Activated CD8-positive, alpha-beta T cell treated with anti-CD3 and anti-CD28 coated beads, Interleukin-2, amount 10 ng/mL, durations not matched to agents 7 days and 5 days (primary cell): ENCODE results near the gene ENOX1. TPM values are rescaled to one million over a fixed set of nuclear protein-coding genes. Genes with fewer than 3 reads are reported as not detected.

Experiments
- ATAC-seq: fragments of 150-1000 bp; cut with Tn5 transposase; one replicate; pipeline ENCODE4 v1.10.0; 2021; ENCODE audit warnings: moderate library complexity
- CTCF ChIA-PET: fragments of 350-600 bp; sonication (Branson Sonifier 250); formaldehyde crosslinking; loops from one replicate; lab custom pipeline; 2021; ENCODE audit warnings: antibody characterized with exemption; lab: Charles Lee
- POLR2A ChIA-PET: fragments of 350-600 bp; sonication (Branson Sonifier 250); formaldehyde crosslinking; loops from one replicate; lab custom pipeline; 2021; ENCODE audit warnings: antibody characterized with exemption; lab: Charles Lee
- DNase-seq: peaks from one replicate; pipeline ENCODE4 v3.0.0-alpha.2; 2020
- H3K27ac Mint-ChIP-seq: one replicate; pipeline ENCODE4 v1.8.0; 2021; ENCODE audit warnings: mild to moderate bottlenecking, mixed read lengths
- H3K27me3 Mint-ChIP-seq: one replicate; pipeline ENCODE4 v1.8.0; 2021; ENCODE audit warnings: low read depth, mixed read lengths
- H3K36me3 Mint-ChIP-seq: one replicate; pipeline ENCODE4 v1.8.0; 2021; ENCODE audit warnings: low read depth, mixed read lengths
- H3K4me1 Mint-ChIP-seq: one replicate; pipeline ENCODE4 v1.8.0; 2021; ENCODE audit warnings: low read depth, mixed read lengths
- H3K4me3 Mint-ChIP-seq: one replicate; pipeline ENCODE4 v1.8.0; 2021; ENCODE audit warnings: mild to moderate bottlenecking, mixed read lengths
- H3K9me3 Mint-ChIP-seq: one replicate; pipeline ENCODE4 v1.8.0; 2022; ENCODE audit warnings: mixed read lengths; ENCODE audit not compliant: insufficient read depth
- total RNA-seq, 2 experiments: library from RNA; stranded (reverse); gene quantifications; one replicate each; pipeline ENCODE4 v1.2.3, GENCODE V29; 2021

The ENOX1 gene
- total RNA-seq, 2 experiments from 2014 or later, result 0.08 TPM; not detected in 1

GRCh38 chr13:43347877-43348276, 438.9 kb downstream of the ENOX1 start:
- ATAC-seq, result no peak
- Mint-ChIP-seq H3K27ac (no peak overlapping the region), H3K4me1 (no peaks in the 10 kb centered on the region), H3K36me3 (no peaks in the 10 kb centered on the region), H3K4me3 (no peak overlapping the region), H3K9me3 (no peaks in the 10 kb centered on the region), H3K27me3 (peaks cover 22% of the 10 kb centered on the region)
- DNase-seq, result no peak
- CTCF ChIA-PET, result no interaction called here
- POLR2A ChIA-PET, result no interaction called here

GRCh38 chr13:43346427-43346826, 440.3 kb downstream of the ENOX1 start:
- CTCF ChIA-PET, result no interaction called here
- Mint-ChIP-seq H3K27ac (no peak overlapping the region), H3K27me3 (peaks cover 22% of the 10 kb centered on the region), H3K4me1 (no peaks in the 10 kb centered on the region), H3K9me3 (no peaks in the 10 kb centered on the region), H3K36me3 (no peaks in the 10 kb centered on the region), H3K4me3 (no peak overlapping the region)
- ATAC-seq (no peak), DNase-seq (no peak)
- POLR2A ChIA-PET, result interaction anchor here (0.7 kb wide), 1 partner anchor 483 kb away, joined by 3 read pairs; no protein-coding TSS in a partner anchor

- Mint-ChIP-seq H3K27ac (no peak overlapping the region), H3K4me1 (no peaks in the 10 kb centered on the region), H3K36me3 (no peaks in the 10 kb centered on the region), H3K9me3 (no peaks in the 10 kb centered on the region), H3K27me3 (peaks cover 22% of the 10 kb centered on the region), H3K4me3 (no peak overlapping the region)
- no peak for DNase-seq
- ChIA-PET CTCF (no interaction called here), POLR2A (no interaction called here)
- no peak for ATAC-seq
Observed at GRCh38 chr13:43343645-43344044, 443.1 kb downstream of the ENOX1 start.

GRCh38 chr13:43339805-43340550, 446.8 kb downstream of the ENOX1 start:
- Mint-ChIP-seq H3K4me1 (no peaks in the 10 kb centered on the region), H3K27me3 (peaks cover 6% of the 10 kb centered on the region), H3K36me3 (no peaks in the 10 kb centered on the region), H3K9me3 (no peaks in the 10 kb centered on the region), H3K27ac (no peak overlapping the region), H3K4me3 (no peak overlapping the region)
- ATAC-seq (no peak), DNase-seq (no peak)
- ChIA-PET POLR2A (no interaction called here), CTCF (no interaction called here)

- CTCF ChIA-PET, result no interaction called here
- Mint-ChIP-seq H3K27ac (no peak overlapping the region), H3K36me3 (no peaks in the 10 kb centered on the region), H3K9me3 (no peaks in the 10 kb centered on the region), H3K27me3 (peaks cover 3% of the 10 kb centered on the region), H3K4me1 (no peaks in the 10 kb centered on the region), H3K4me3 (no peak overlapping the region)
- DNase-seq (no peak), ATAC-seq (no peak)
- POLR2A ChIA-PET, result no interaction called here
Observed at GRCh38 chr13:43339145-43339804, 447.5 kb downstream of the ENOX1 start.

GRCh38 chr13:43335764-43336163, 451.0 kb downstream of the ENOX1 start:
- no peaks in the 10 kb centered on the region for H3K9me3 Mint-ChIP-seq
- H3K4me3 Mint-ChIP-seq, result no peak overlapping the region
- no peaks in the 10 kb centered on the region for H3K36me3 Mint-ChIP-seq
- no peak overlapping the region for H3K27ac Mint-ChIP-seq
- ChIA-PET CTCF (no interaction called here), POLR2A (no interaction called here)
- no peak for DNase-seq
- H3K4me1 Mint-ChIP-seq, result no peaks in the 10 kb centered on the region
- peaks cover 3% of the 10 kb centered on the region for H3K27me3 Mint-ChIP-seq
- ATAC-seq, result no peak

- H3K4me3 Mint-ChIP-seq, result no peak overlapping the region
- H3K4me1 Mint-ChIP-seq, result no peaks in the 10 kb centered on the region
- POLR2A ChIA-PET, result no interaction called here
- ATAC-seq, result no peak
- peaks cover 3% of the 10 kb centered on the region for H3K27me3 Mint-ChIP-seq
- H3K27ac Mint-ChIP-seq, result no peak overlapping the region
- no peaks in the 10 kb centered on the region for H3K36me3 Mint-ChIP-seq
- H3K9me3 Mint-ChIP-seq, result no peaks in the 10 kb centered on the region
- CTCF ChIA-PET, result no interaction called here
- no peak for DNase-seq
Observed at GRCh38 chr13:43333176-43333575, 453.6 kb downstream of the ENOX1 start.

- H3K36me3 Mint-ChIP-seq, result no peaks in the 10 kb centered on the region
- H3K9me3 Mint-ChIP-seq, result no peaks in the 10 kb centered on the region
- no peaks in the 10 kb centered on the region for H3K4me1 Mint-ChIP-seq
- DNase-seq (no peak), ATAC-seq (no peak)
- POLR2A ChIA-PET, result no interaction called here
- H3K4me3 Mint-ChIP-seq, result no peak overlapping the region
- CTCF ChIA-PET, result no interaction called here
- H3K27ac Mint-ChIP-seq, result no peak overlapping the region
- no peaks in the 10 kb centered on the region for H3K27me3 Mint-ChIP-seq
Observed at GRCh38 chr13:43331672-43332071, 455.1 kb downstream of the ENOX1 start.

- no peaks in the 10 kb centered on the region for H3K4me1 Mint-ChIP-seq
- no peak for DNase-seq
Observed at GRCh38 chr13:43329702-43330101, 457.1 kb downstream of the ENOX1 start.

GRCh38 chr13:43328907-43329306, 457.9 kb downstream of the ENOX1 start:
- DNase-seq (no peak), ATAC-seq (no peak)
- Mint-ChIP-seq H3K36me3 (no peaks in the 10 kb centered on the region), H3K9me3 (no peaks in the 10 kb centered on the region), H3K4me3 (no peak overlapping the region), H3K27ac (no peak overlapping the region), H3K4me1 (no peaks in the 10 kb centered on the region), H3K27me3 (peaks cover 6% of the 10 kb centered on the region)
- ChIA-PET CTCF (no interaction called here), POLR2A (no interaction called here)

More at GRCh38 chr13:43329702-43330101, 457.1 kb downstream of the ENOX1 start:
- no peak overlapping the region for H3K4me3 Mint-ChIP-seq
- ChIA-PET CTCF (no interaction called here), POLR2A (no interaction called here)
- no peak for ATAC-seq
- H3K36me3 Mint-ChIP-seq, result no peaks in the 10 kb centered on the region
- H3K9me3 Mint-ChIP-seq, result no peaks in the 10 kb centered on the region
- H3K27me3 Mint-ChIP-seq, result no peaks in the 10 kb centered on the region
- H3K27ac Mint-ChIP-seq, result no peak overlapping the region

GRCh38 chr13:43326100-43326499, 460.7 kb downstream of the ENOX1 start:
- no peaks in the 10 kb centered on the region for H3K36me3 Mint-ChIP-seq
- H3K9me3 Mint-ChIP-seq, result no peaks in the 10 kb centered on the region
- H3K4me3 Mint-ChIP-seq, result no peak overlapping the region
- no peak for DNase-seq
- ChIA-PET POLR2A (no interaction called here), CTCF (interaction anchor here (0.7 kb wide), 1 partner anchor 33 kb away, joined by 4 read pairs; no protein-coding TSS in a partner anchor)
- H3K4me1 Mint-ChIP-seq, result no peaks in the 10 kb centered on the region
- H3K27ac Mint-ChIP-seq, result no peak overlapping the region
- no peak for ATAC-seq
- peaks cover 8% of the 10 kb centered on the region for H3K27me3 Mint-ChIP-seq

GRCh38 chr13:43325636-43326035, 461.1 kb downstream of the ENOX1 start:
- Mint-ChIP-seq H3K27ac (no peak overlapping the region), H3K4me3 (no peak overlapping the region), H3K4me1 (no peaks in the 10 kb centered on the region), H3K27me3 (peaks cover 12% of the 10 kb centered on the region), H3K36me3 (no peaks in the 10 kb centered on the region), H3K9me3 (no peaks in the 10 kb centered on the region)
- POLR2A ChIA-PET, result no interaction called here
- CTCF ChIA-PET, result interaction anchor here (0.7 kb wide), 1 partner anchor 34 kb away, joined by 4 read pairs; no protein-coding TSS in a partner anchor
- ATAC-seq (no peak), DNase-seq (no peak)
